GM12892 (cell line): Measurements from ENCODE around the gene RPUSD1.

ENCODE experiments used
- DNase-seq: peaks from one replicate; pipeline ENCODE4 v3.0.0; 2011; ENCODE audit not compliant: insufficient read length
- FAIRE-seq: peaks from 2 replicates; lab custom pipeline; 2011; peaks lifted over from hg19 to GRCh38; lab: Jason Lieb, UNC
- POLR2A ChIP-seq: IDR thresholded peaks from 2 replicates; pipeline ENCODE4 v1.6.1; 2011; ENCODE audit warnings: low read depth, low read length, control low read depth
- POLR2AphosphoS5 ChIP-seq: IDR thresholded peaks from 2 replicates; pipeline ENCODE4 v1.6.1; 2011; ENCODE audit warnings: low read depth, low read length, control low read depth
- TAF1 ChIP-seq: IDR thresholded peaks from 2 replicates; pipeline ENCODE4 v1.6.1; 2011; ENCODE audit warnings: low read depth, mild to moderate bottlenecking, control low read depth, low read length, borderline replicate concordance

Gene RPUSD1

GRCh38 chr16:794853-795466 is 6.8 kb upstream of the RPUSD1 start:
- FAIRE-seq (no peak), DNase-seq (no peak)
- no peak for TF ChIP-seq POLR2A
- TF ChIP-seq TAF1, result no peak
- TF ChIP-seq POLR2AphosphoS5, result no peak

- no peak for DNase-seq
- TF ChIP-seq TAF1 (no peak), POLR2A (no peak), POLR2AphosphoS5 (no peak)
- no peak for FAIRE-seq
These were observed 6.1 kb upstream of the RPUSD1 start for GRCh38 chr16:794091-794822.

GRCh38 chr16:793414-793813 is 5.2 kb upstream of the RPUSD1 start:
- no peak for DNase-seq
- TF ChIP-seq TAF1 (no peak), POLR2AphosphoS5 (no peak), POLR2A (no peak)
- no peak for FAIRE-seq

- FAIRE-seq (no peak), DNase-seq (no peak)
- no peak for TF ChIP-seq POLR2A
- no peak for TF ChIP-seq POLR2AphosphoS5
- no peak for TF ChIP-seq TAF1
These were observed 4.2 kb upstream of the RPUSD1 start for GRCh38 chr16:792221-792995.

DNA sequence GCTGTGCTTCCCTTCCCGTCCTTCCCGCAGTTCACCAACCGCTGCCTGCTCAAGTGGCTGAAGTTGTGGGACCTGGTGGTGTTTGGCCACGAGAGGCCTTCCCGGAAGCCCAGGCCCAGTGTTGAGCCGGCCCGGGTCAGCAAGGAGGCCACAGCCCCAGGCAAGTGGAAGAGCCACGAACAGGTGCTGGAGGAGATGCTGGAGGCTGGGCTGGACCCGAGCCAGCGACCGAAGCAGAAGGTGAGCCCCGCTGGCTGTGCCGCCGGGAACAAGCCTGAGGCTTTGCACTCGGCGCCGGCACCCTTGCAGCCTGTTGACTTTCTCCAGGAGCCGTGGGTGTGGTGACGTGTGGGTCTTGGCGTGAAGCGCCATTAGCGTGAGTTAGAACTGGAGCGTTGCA is 3.0 kb upstream of the RPUSD1 start:
- TF ChIP-seq TAF1, result no peak
- no peak for TF ChIP-seq POLR2AphosphoS5
- no peak for TF ChIP-seq POLR2A

DNA sequence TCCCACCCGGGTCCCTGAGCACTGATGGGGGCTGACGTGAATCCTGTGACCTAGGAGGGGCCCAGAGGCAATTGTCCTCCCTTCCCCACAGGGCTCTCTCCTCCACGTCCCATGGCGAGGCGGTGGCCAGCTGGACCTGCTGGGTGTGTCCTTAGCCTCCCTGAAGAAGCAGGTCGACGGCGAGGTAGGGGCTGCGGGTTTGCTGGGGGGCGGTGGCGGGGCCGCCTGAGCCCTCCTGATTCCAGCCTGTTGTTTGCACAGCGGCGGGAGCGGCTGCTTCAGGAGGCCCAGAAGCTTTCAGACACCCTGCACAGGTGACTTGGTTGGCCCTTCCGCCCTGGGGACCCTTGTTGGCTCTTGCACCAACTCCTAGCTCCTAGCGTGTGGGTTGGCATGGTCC is 1.9 kb upstream of the RPUSD1 start:
- DNase-seq, result no peak
- TF ChIP-seq TAF1 (no peak), POLR2AphosphoS5 (no peak), POLR2A (no peak)
- FAIRE-seq, result no peak

More for the DNA sequence above, 3.0 kb upstream of the RPUSD1 start:
- DNase-seq (no peak), FAIRE-seq (no peak)

GRCh38 chr16:789191-789850 is 1.1 kb upstream of the RPUSD1 start:
- DNase-seq, result no peak
- no peak for FAIRE-seq
- no peak for TF ChIP-seq POLR2AphosphoS5
- TF ChIP-seq TAF1, result no peak
- TF ChIP-seq POLR2A, result no peak

- TF ChIP-seq POLR2A (no peak), POLR2AphosphoS5 (0 out of 2 replicates have a peak, but pooled peaks have one; percentile 33), TAF1 (no peak)
- DNase-seq, result peak; percentile 100
- FAIRE-seq, result peak; percentile 96
These were observed 382 bp upstream of the RPUSD1 start, which contains the start of gene CHTF18 for GRCh38 chr16:788399-789126. TSS of gene CHTF18 (plus strand) at chr16:788620. CDS start at chr16:788685, 65 bp downstream.

- FAIRE-seq (no peak), DNase-seq (no peak)
- TF ChIP-seq POLR2A, result no peak
- TF ChIP-seq TAF1, result no peak
- TF ChIP-seq POLR2AphosphoS5, result no peak
These were observed 737 bp downstream of the RPUSD1 start for GRCh38 chr16:787321-787966.
